ENCODE data around the gene RASL12. TPM values are rescaled to one million over a fixed set of nuclear protein-coding genes. Genes with fewer than 3 reads are reported as not detected.

RASL12 gene
- total and polyA plus RNA-seq, 11 donors: 8.3 to 35.0 (median 13.3) TPM

DNA sequence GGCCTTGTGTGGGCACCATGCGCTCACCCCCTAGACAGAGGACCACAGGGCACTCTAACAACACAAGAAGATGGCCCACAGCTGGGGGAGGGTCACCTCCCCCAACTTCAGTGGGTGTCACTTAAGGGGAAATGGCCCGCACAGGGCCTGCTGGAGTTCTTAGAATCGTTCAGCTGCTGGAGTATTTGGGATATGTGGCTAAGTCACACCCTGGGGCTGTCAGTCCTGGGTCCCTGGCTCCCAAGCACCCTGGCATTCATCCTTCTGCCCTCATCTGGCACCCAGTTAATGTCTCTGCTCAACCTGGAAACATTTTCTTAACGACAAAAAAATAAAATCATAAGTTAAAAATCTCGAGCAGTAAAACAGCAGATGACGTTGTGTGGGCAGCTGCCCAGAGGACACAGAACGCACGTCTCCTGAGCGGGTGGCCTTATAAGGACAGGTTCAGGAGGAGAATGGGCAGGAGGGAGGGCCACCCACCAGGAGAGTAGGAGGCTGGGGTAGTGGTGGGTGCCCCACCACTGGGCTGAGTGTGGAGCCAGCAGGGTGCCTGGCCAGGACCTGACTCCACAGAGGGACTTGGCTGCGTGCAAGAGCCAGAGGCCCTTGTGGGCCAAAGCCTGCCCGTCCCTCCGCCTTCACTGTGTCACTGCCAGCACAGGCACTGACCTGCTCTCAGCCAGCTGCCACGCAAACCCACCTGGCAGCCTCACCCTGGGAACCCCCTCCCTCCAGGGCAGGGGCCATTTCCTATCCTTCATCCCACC, 20.3 kb upstream of the RASL12 start:
- DNase-seq: peak; percentile 63 to 89 (median 80)
- intact Hi-C loops (cut with DNase I): loop anchor here in 5 of 10 donors (2.0 to 10.0 kb wide), 3 partner anchors 33 to 53 kb away; no protein-coding TSS in a partner anchor

DNA sequence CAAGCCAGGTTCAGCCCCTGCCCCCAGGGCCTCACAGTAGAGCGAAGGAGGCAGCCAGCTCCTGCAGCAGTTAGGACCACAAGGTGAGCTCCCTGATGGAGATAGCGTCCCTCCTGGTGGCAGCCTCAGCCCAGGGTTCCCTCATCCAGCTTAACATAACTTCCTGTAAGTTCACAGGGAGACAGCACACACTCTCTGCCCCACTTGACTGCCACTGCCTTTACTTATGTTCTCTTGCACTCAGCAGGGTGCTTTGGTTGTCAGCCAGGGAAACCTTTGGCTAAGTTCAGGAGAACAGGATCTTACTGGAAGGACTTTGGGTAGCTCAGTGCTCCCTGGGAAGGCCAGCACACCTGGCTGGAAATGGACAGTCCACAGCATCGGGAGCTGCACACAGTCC, 19.6 kb upstream of the RASL12 start:
- TF ChIP-seq, protein P1, sequence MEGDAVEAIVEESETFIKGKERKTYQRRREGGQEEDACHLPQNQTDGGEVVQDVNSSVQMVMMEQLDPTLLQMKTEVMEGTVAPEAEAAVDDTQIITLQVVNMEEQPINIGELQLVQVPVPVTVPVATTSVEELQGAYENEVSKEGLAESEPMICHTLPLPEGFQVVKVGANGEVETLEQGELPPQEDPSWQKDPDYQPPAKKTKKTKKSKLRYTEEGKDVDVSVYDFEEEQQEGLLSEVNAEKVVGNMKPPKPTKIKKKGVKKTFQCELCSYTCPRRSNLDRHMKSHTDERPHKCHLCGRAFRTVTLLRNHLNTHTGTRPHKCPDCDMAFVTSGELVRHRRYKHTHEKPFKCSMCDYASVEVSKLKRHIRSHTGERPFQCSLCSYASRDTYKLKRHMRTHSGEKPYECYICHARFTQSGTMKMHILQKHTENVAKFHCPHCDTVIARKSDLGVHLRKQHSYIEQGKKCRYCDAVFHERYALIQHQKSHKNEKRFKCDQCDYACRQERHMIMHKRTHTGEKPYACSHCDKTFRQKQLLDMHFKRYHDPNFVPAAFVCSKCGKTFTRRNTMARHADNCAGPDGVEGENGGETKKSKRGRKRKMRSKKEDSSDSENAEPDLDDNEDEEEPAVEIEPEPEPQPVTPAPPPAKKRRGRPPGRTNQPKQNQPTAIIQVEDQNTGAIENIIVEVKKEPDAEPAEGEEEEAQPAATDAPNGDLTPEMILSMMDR (IDR thresholded peaks at IDR 0.05): no peak
- TF ChIP-seq POLR2A (IDR thresholded peaks at IDR 0.05): no peak
- Histone ChIP-seq H3K4me3 (no peak overlapping the region), H3K36me3 (no peaks in the 10 kb centered on the region), H3K27ac (peak overlapping the region; percentile 77 to 97 (median 90)), H3K27me3 (peaks cover 0 to 3% (median 0%) of the 10 kb centered on the region in 9 donors), H3K4me1 (peaks cover 9 to 81% (median 41%) of the 10 kb centered on the region in 12 donors), H3K9me3 (no peaks in the 10 kb centered on the region)
- ATAC-seq (peak in 2 of 4 donors; percentile 1 to 7), DNase-seq (peak in 1 of 5 donors; percentile 29)
- intact Hi-C loops (cut with DNase I): loop anchor here in 4 of 10 donors (5.0 to 10.0 kb wide), 2 partner anchors 35 to 53 kb away; no protein-coding TSS in a partner anchor
- WGBS, 4 donors: 40 to 82% (median 71%) methylated on average over 1 to 3 of the region's 3 CpGs

More for the DNA sequence above, 20.3 kb upstream of the RASL12 start:
- 50 to 62% (median 50%) methylated on average over 12 to 13 of the region's 13 CpGs for WGBS, 4 donors
- Histone ChIP-seq H3K4me1 (peaks cover 2 to 75% (median 36%) of the 10 kb centered on the region in 12 donors), H3K27me3 (peaks cover 0 to 3% (median 0%) of the 10 kb centered on the region in 9 donors), H3K36me3 (peaks cover 0 to 5% (median 0%) of the 10 kb centered on the region in 9 donors), H3K27ac (peak overlapping the region; percentile 77 to 97 (median 90)), H3K9me3 (no peaks in the 10 kb centered on the region), H3K4me3 (no peak overlapping the region)
- TF ChIP-seq, protein P1 (IDR thresholded peaks at IDR 0.05): no peak
- ATAC-seq: peak; percentile 69 to 86 (median 82)

DNA sequence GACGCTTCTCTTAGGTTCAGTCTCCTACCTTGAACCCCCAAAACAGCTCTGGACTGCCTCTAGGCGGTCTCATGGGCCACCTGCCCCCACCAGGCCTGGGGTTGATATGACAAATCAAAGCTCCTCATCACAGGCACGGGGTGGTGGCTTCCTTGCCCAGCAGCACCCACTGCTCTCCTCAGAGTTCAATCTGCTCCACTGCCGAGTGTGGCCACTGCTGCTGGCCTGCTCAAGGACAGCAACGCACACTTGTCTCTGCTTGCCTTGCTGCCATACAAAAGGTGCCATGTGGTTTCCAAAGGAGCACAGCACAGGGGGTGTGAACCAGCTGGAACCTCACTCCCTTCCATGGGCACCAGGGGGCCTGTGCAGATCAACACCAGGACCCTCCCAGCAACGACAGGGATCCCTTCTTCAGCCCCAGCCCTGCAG, 18.9 kb upstream of the RASL12 start:
- Histone ChIP-seq H3K27me3 (peaks cover 0 to 3% (median 0%) of the 10 kb centered on the region in 9 donors), H3K4me3 (no peak overlapping the region), H3K36me3 (no peaks in the 10 kb centered on the region), H3K9me3 (no peaks in the 10 kb centered on the region), H3K4me1 (peaks cover 12 to 84% (median 46%) of the 10 kb centered on the region in 12 donors), H3K27ac (peak overlapping the region in 10 of 12 donors; percentile 64 to 97 (median 92))
- no peak for ATAC-seq
- WGBS, 4 donors: 61 to 68% (median 65%) methylated on average over 4 to 6 of the region's 6 CpGs
- DNase-seq: peak in 1 of 5 donors; percentile 25
- no peak for TF ChIP-seq POLR2A (IDR thresholded peaks at IDR 0.05)
- TF ChIP-seq, protein P1 (IDR thresholded peaks at IDR 0.05): peak in 2 of 12 donors; percentile 7 to 14
- intact Hi-C loops (cut with DNase I): loop anchor here in 4 of 10 donors (5.0 to 10.0 kb wide), 2 partner anchors 34 to 52 kb away; no protein-coding TSS in a partner anchor
